PC-9 (cell line): ENCODE results near the gene PMM2.

Experiments used
- CTCF ChIP-seq: fragments of 200-600 bp; sonication (generic); conservative IDR thresholded peaks from 2 replicates; pipeline ENCODE4 v1.6.1; 2017; ENCODE audit warnings: mixed run types, antibody characterized with exemption, mild to moderate bottlenecking, moderate library complexity
- EZH2 ChIP-seq: fragments of 200-600 bp; sonication (generic); IDR thresholded peaks from 2 replicates; pipeline ENCODE4 v1.8.0; 2017; ENCODE audit warnings: antibody characterized with exemption, low read depth

GRCh38 chr16:8773537-8773936 is 24.1 kb upstream of the PMM2 start:
- no peak for TF ChIP-seq CTCF
- TF ChIP-seq EZH2 = no peak
